Activated CD8-positive, alpha-beta memory T cell treated with anti-CD3 and anti-CD28 coated beads for 36 hours (primary cell): ENCODE data around the gene SLCO1A2. TPM values are rescaled to one million over a fixed set of nuclear protein-coding genes. Genes with fewer than 3 reads are reported as not detected.

ENCODE experiments used
- CTCF ChIA-PET: fragments of 350-600 bp; sonication (Branson Sonifier 250); formaldehyde crosslinking; loops from one replicate; lab custom pipeline; 2021; ENCODE audit warnings: antibody characterized with exemption; lab: Charles Lee
- POLR2A ChIA-PET: fragments of 350-600 bp; sonication (Branson Sonifier 250); formaldehyde crosslinking; loops from one replicate; lab custom pipeline; 2021; ENCODE audit warnings: antibody characterized with exemption; lab: Charles Lee
- total RNA-seq, 2 experiments: library from RNA; stranded (reverse); gene quantifications; one replicate each; pipeline ENCODE4 v1.2.3, GENCODE V29; 2021

The SLCO1A2 gene
- total RNA-seq, 2 experiments from 2014 or later: not detected

DNA sequence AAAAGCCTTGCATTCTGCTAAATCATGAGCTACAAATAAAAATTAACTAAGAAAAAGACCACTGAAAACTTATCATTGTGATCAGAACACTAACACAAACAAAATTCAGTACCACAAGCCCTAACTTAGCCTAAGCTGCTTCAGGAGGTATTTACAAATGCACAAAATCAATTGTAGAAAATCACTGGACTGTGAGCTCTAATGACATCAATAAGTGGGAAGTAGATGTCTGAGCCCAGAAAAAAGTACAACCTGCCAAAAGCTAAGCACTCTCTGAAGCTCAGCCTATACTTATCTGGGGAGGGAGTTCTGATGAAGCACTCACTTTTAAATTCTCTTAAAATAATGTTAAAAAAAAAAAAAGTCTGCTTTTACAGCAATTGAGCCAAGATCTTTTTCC is 110.8 kb downstream of the SLCO1A2 start:
- ChIA-PET POLR2A (no interaction called here), CTCF (no interaction called here)

DNA sequence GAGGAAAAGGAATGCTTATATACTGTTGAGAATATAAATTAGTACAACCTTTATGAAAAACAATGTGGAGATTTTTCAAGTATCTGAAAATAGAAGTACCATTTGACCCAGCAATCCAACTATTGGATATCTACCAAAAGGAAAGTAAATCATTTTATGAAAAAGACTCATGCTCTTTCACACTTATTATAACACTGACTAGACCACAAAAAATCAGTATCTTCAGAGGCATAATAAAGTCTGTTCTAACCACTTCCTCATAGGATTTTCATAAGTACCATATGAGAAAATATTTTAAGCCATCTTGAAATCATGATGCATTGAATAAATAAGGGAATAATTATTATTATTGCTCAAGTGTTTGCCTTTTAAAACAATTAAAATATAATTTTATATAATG is 112.9 kb downstream of the SLCO1A2 start:
- ChIA-PET POLR2A (no interaction called here), CTCF (no interaction called here)

DNA sequence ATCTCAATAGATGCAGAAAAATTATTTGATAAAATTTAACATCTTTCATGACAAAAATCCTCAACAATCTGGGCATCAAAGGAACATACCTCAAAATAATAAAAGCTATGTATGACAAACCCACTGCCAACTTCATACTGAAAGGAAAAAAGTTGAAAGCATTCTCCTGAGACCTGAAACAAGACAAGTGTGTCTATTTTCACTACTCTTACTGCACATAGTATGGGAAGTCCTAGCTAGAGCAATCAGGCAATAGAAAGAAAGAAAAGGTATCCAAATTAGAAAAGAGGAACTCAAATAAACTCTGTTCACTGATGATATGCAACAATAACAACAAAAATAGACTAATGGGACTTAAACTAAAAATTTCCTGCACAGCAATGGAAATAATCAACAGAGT is 113.6 kb downstream of the SLCO1A2 start:
- CTCF ChIA-PET: no interaction called here
- POLR2A ChIA-PET: no interaction called here

DNA sequence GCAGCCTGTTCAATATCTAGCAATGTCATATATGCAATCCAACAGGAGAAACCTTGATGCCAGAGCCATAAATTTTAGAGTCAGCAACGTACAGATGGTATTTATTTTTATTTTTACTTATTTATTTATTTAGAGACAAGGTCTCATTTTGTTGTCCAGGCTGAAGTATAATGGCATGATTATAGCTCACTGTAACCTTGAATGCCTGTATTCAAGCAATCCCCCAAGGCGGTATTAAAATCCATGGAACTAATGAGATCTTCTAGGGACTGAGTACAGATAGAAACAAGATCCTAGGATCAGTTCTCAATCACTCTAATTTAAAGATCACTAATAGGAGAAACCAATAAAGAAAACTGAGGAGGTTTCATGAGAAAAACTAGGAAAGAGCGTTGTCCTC is 114.5 kb downstream of the SLCO1A2 start:
- CTCF ChIA-PET: no interaction called here

DNA sequence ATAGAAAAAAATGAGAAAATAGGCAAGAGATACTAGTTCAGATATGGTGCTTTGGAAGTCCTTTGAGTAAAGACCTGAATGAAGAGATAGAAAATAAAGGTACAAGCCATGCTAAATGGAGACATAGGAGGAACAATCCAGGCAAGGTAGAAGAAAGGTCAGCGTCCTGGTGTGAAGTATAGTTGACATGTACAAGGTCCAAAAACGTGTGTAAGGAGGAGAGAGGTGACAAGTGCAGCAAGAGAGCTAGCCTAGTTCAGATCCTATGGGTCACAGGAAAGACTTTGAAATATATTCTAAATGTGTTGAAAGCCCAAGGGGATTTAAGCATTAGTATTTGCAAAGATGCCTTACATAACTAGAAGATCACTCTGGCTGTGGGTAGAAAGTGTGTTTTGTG is 115.5 kb downstream of the SLCO1A2 start:
- ChIA-PET CTCF (interaction anchor here (0.6 kb wide), 1 partner anchor 461 kb away, joined by 3 read pairs; no protein-coding TSS in a partner anchor), POLR2A (no interaction called here)

More for the DNA sequence above, 114.5 kb downstream of the SLCO1A2 start:
- POLR2A ChIA-PET: no interaction called here

Other genes with a start within 250 kb of the SLCO1A2 start
- not detected for gene SLCO1B1, start 203.7 kb downstream of the SLCO1A2 start, total RNA-seq
- not detected for gene IAPP, start 38.0 kb upstream of the SLCO1A2 start, total RNA-seq
- gene PYROXD1, start 102.7 kb upstream of the SLCO1A2 start, total RNA-seq: 10 to 100 TPM; 22.6 to 25.7 TPM
- 10 to 100 TPM; 87.8 to 90.4 TPM for gene RECQL, start 166.7 kb upstream of the SLCO1A2 start, total RNA-seq
- 10 to 100 TPM; 43.0 to 46.3 TPM for gene GOLT1B, start 166.9 kb upstream of the SLCO1A2 start, total RNA-seq
- under 1 TPM; 0.34 to 0.51 TPM for gene SPX, start 191.4 kb upstream of the SLCO1A2 start, total RNA-seq